T-helper 1 cell treated with Interleukin-12 subunit alpha and Interleukin-12 subunit beta and Interleukin-4 antibody, amounts not matched to agents 30 μg/mL and 1 μg/mL, for 36 hours (primary cell): Measurements from ENCODE around the gene SPEF2.

Source experiments
- H3K27ac Mint-ChIP-seq: one replicate; pipeline ENCODE4 v1.8.0; 2021; ENCODE audit warnings: mild to moderate bottlenecking, mixed read lengths
- H3K27me3 Mint-ChIP-seq: one replicate; pipeline ENCODE4 v1.8.0; 2021; ENCODE audit warnings: low read depth, mixed read lengths
- H3K36me3 Mint-ChIP-seq: one replicate; pipeline ENCODE4 v1.8.0; 2021; ENCODE audit warnings: low read depth, mixed read lengths
- H3K4me1 Mint-ChIP-seq: one replicate; pipeline ENCODE4 v1.8.0; 2021; ENCODE audit warnings: low read depth, mixed read lengths
- H3K4me3 Mint-ChIP-seq: one replicate; pipeline ENCODE4 v1.8.0; 2021; ENCODE audit warnings: mild to moderate bottlenecking, moderate library complexity, mixed read lengths
- H3K9me3 Mint-ChIP-seq: one replicate; pipeline ENCODE4 v1.8.0; 2021; ENCODE audit warnings: mixed read lengths

SPEF2 gene

GRCh38 chr5:35634326-35634725, 16.7 kb downstream of the SPEF2 start:
- Mint-ChIP-seq H3K9me3 (peaks cover 32% of the 10 kb centered on the region), H3K27me3 (no peaks in the 10 kb centered on the region), H3K4me3 (no peak overlapping the region), H3K27ac (no peak overlapping the region), H3K4me1 (no peaks in the 10 kb centered on the region), H3K36me3 (peaks cover 37% of the 10 kb centered on the region)

- Mint-ChIP-seq H3K27me3 (no peaks in the 10 kb centered on the region), H3K9me3 (peaks cover 7% of the 10 kb centered on the region), H3K4me3 (no peak overlapping the region), H3K4me1 (no peaks in the 10 kb centered on the region), H3K27ac (no peak overlapping the region), H3K36me3 (peaks cover 19% of the 10 kb centered on the region)
These were observed 23.0 kb downstream of the SPEF2 start for GRCh38 chr5:35640623-35641022.

DNA sequence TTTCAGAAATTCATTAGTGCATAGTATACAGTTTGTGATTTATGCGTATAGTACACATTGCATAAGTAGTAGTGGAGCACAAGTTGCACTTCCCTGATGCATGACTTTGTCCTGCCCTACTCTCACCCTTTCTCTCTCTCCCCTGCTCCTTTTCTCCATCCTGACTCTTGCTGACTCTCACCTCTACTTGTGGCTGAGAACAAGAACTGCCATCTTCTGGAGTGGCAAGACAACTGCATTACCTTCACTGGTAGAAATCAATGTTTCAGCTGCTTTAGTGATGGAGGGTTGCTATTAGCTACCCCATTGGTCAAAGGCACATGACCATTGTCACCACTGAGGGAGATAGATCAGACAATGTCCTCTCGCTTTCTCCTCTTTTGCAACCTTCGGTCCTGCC, 26.9 kb downstream of the SPEF2 start:
- no peak overlapping the region for H3K4me3 Mint-ChIP-seq
- H3K4me1 Mint-ChIP-seq: no peaks in the 10 kb centered on the region
- no peak overlapping the region for H3K27ac Mint-ChIP-seq
- H3K27me3 Mint-ChIP-seq: no peaks in the 10 kb centered on the region
- H3K36me3 Mint-ChIP-seq: peaks cover 12% of the 10 kb centered on the region
- no peaks in the 10 kb centered on the region for H3K9me3 Mint-ChIP-seq

DNA sequence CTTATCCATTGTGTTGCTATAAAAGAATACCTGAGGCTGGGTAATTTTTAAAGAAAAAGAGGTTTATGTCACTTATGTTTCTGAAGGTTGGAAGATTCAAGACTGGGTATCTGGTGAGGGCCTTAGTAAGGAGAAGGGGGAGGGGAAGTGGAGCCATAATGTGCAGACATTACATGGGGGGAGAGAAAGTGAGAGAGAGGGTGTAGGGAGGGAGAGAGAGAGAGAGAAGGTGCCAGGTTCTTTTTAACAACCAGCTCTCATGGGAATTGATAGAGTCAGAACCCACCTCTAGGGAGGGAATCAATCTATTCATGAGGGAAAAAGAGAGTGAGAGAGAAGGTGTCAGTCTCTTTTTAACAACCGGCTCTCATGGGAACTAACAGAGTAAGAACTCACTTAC, 29.5 kb downstream of the SPEF2 start:
- H3K27ac Mint-ChIP-seq: no peak overlapping the region

DNA sequence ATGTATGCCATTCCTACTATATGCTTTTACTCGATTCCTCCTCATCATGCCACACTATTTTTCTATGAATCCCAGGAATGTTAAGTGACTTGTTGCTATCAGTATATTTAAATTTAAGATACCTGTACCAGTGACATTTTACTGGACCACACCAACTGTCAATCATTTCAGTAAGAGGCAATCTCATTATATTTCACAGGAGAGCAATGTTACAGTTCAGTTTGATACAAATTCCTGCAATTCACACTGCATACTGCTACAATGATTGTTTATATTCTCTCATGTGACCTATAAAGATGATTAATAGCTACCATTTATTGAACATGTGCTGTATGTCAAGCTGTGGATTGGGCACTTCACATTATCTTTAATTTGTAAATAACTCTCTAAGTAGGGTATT, 30.0 kb downstream of the SPEF2 start:
- no peaks in the 10 kb centered on the region for H3K27me3 Mint-ChIP-seq
- H3K4me3 Mint-ChIP-seq: no peak overlapping the region
- peaks cover 5% of the 10 kb centered on the region for H3K36me3 Mint-ChIP-seq
- peaks cover 2% of the 10 kb centered on the region for H3K4me1 Mint-ChIP-seq
- no peaks in the 10 kb centered on the region for H3K9me3 Mint-ChIP-seq
- no peak overlapping the region for H3K27ac Mint-ChIP-seq

More for the DNA sequence above, 29.5 kb downstream of the SPEF2 start:
- H3K4me1 Mint-ChIP-seq: peaks cover 2% of the 10 kb centered on the region
- H3K4me3 Mint-ChIP-seq: no peak overlapping the region
- no peaks in the 10 kb centered on the region for H3K9me3 Mint-ChIP-seq
- no peaks in the 10 kb centered on the region for H3K27me3 Mint-ChIP-seq
- peaks cover 7% of the 10 kb centered on the region for H3K36me3 Mint-ChIP-seq

GRCh38 chr5:35651002-35651756, 33.5 kb downstream of the SPEF2 start:
- no peak overlapping the region for H3K27ac Mint-ChIP-seq
- peaks cover 7% of the 10 kb centered on the region for H3K36me3 Mint-ChIP-seq

DNA sequence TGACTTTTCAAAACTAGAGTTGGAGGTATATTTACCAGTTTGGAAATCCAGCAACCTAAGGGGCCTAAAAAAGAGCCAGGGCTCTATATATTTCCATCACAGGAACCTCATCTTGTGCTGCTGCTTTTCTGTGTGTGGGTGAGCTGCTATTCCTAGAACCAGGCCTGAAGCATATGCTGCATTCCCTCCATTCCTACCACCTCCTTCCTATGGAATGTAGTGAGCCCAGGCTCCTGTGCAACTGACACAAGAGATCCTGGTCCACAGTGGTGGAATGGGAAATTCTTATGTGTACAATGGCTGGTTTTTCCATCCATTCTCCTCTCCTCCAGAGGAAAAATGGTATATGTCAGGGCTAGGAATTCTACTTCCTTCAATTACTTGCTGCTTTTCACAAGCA, 39.1 kb downstream of the SPEF2 start:
- peaks cover 9% of the 10 kb centered on the region for H3K36me3 Mint-ChIP-seq
- H3K27me3 Mint-ChIP-seq: no peaks in the 10 kb centered on the region
- H3K9me3 Mint-ChIP-seq: peaks cover under 1% of the 10 kb centered on the region
- peaks cover 7% of the 10 kb centered on the region for H3K4me1 Mint-ChIP-seq
- no peak overlapping the region for H3K4me3 Mint-ChIP-seq
- no peak overlapping the region for H3K27ac Mint-ChIP-seq

More at GRCh38 chr5:35651002-35651756, 33.5 kb downstream of the SPEF2 start:
- no peaks in the 10 kb centered on the region for H3K27me3 Mint-ChIP-seq
- no peaks in the 10 kb centered on the region for H3K9me3 Mint-ChIP-seq
- peaks cover 2% of the 10 kb centered on the region for H3K4me1 Mint-ChIP-seq
- no peak overlapping the region for H3K4me3 Mint-ChIP-seq

DNA sequence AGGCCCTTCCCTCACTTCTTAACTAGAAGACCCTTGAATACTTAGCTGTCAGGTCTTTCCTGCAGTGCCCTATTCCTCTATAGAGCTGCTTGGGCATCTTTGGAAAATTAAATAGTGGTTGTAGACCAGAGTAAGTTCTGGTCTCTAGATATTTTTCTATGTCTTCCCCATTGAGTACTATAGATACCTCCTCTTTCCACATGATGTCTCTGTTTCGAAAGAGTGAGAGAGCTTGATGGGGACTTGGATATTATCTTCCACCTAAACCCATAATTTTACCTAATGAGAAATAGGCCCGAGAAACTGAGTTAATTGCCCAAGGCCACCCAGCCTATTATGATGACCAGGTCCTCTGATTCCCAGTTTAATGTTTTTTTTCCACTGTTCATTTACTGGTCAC, 40.2 kb downstream of the SPEF2 start:
- no peak overlapping the region for H3K27ac Mint-ChIP-seq
- H3K36me3 Mint-ChIP-seq: peaks cover 18% of the 10 kb centered on the region
- H3K4me3 Mint-ChIP-seq: no peak overlapping the region
- H3K4me1 Mint-ChIP-seq: peaks cover 7% of the 10 kb centered on the region
- no peaks in the 10 kb centered on the region for H3K27me3 Mint-ChIP-seq
- H3K9me3 Mint-ChIP-seq: peaks cover 10% of the 10 kb centered on the region

GRCh38 chr5:35659556-35659955, 41.9 kb downstream of the SPEF2 start:
- no peak overlapping the region for H3K27ac Mint-ChIP-seq
- H3K4me1 Mint-ChIP-seq: peaks cover 8% of the 10 kb centered on the region
- H3K27me3 Mint-ChIP-seq: no peaks in the 10 kb centered on the region
- H3K4me3 Mint-ChIP-seq: no peak overlapping the region
- H3K9me3 Mint-ChIP-seq: peaks cover 10% of the 10 kb centered on the region
- peaks cover 20% of the 10 kb centered on the region for H3K36me3 Mint-ChIP-seq

DNA sequence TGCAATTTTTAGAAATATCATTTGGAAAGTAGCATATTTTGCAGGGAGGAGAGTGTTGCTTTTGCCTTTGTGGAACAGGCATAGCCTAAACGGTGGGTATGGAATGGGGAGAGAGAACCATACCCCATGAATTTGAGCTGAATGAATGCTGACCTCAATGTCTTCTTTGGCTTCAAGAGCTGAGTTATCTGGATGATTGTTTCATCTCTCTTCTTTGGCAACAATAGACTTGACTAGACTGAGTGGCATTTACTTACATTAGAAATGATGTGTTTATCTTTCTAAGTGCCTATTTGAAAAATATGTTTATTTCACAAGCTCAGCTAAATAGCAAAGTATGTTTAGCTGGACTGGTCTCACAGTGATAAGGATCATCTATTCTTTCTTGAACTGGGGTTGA, 42.8 kb downstream of the SPEF2 start:
- Mint-ChIP-seq H3K4me3 (no peak overlapping the region), H3K36me3 (peaks cover 20% of the 10 kb centered on the region), H3K9me3 (peaks cover 13% of the 10 kb centered on the region), H3K27me3 (no peaks in the 10 kb centered on the region), H3K27ac (no peak overlapping the region), H3K4me1 (peaks cover 12% of the 10 kb centered on the region)

DNA sequence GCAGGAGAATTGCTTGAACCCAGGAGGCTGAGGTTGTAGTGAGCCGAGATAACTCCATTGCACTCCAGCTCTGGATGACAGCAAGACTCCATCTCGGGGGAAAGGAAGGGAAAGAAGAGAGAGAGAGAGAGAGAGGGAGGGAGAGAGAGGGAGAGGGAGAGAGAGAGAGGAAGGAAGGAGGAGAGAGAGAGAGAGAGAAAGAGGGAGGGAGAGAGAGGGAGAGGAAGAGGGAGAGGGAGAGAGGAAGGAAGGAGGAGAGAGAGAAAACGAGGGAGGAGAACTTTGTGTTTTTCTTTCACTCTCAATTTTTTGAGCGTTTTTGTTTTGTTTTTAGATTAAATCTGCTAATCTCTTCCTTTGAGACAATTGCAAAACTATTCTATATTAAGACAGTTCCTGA, 46.9 kb downstream of the SPEF2 start:
- H3K27ac Mint-ChIP-seq: no peak overlapping the region
- peaks cover 13% of the 10 kb centered on the region for H3K9me3 Mint-ChIP-seq
- no peaks in the 10 kb centered on the region for H3K27me3 Mint-ChIP-seq
- peaks cover 25% of the 10 kb centered on the region for H3K36me3 Mint-ChIP-seq
- H3K4me3 Mint-ChIP-seq: no peak overlapping the region
- peaks cover 17% of the 10 kb centered on the region for H3K4me1 Mint-ChIP-seq

DNA sequence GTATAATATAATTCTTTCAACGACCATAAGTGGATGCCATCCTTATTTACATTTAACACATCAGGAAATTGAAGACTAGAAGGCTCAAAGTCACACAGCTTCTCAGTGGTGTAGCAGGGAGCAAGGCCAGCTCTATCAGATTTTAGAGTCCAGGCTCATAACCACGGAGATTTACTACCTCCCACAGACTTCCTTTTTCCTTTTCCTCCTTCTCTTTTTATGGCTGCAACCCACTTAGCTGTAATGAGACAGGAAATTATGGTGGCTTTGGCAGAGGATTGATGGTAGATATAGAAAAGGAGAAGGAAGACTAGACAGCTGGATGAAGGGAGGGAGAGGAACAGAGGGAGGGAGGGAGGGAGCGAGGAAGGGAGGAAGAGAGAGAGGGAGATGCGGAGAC, 47.4 kb downstream of the SPEF2 start:
- Mint-ChIP-seq H3K4me3 (no peak overlapping the region), H3K27me3 (no peaks in the 10 kb centered on the region), H3K9me3 (peaks cover 13% of the 10 kb centered on the region), H3K36me3 (peaks cover 25% of the 10 kb centered on the region), H3K27ac (no peak overlapping the region), H3K4me1 (peaks cover 20% of the 10 kb centered on the region)

- H3K4me3 Mint-ChIP-seq: no peak overlapping the region
- no peaks in the 10 kb centered on the region for H3K27me3 Mint-ChIP-seq
- peaks cover 3% of the 10 kb centered on the region for H3K9me3 Mint-ChIP-seq
- H3K36me3 Mint-ChIP-seq: peaks cover 12% of the 10 kb centered on the region
- peaks cover 45% of the 10 kb centered on the region for H3K4me1 Mint-ChIP-seq
- H3K27ac Mint-ChIP-seq: no peak overlapping the region
These were observed 50.7 kb downstream of the SPEF2 start for GRCh38 chr5:35668319-35668718.

GRCh38 chr5:35668794-35669193, 51.1 kb downstream of the SPEF2 start:
- Mint-ChIP-seq H3K4me3 (no peak overlapping the region), H3K9me3 (peaks cover 3% of the 10 kb centered on the region), H3K27ac (no peak overlapping the region), H3K27me3 (no peaks in the 10 kb centered on the region), H3K36me3 (peaks cover 11% of the 10 kb centered on the region), H3K4me1 (peaks cover 50% of the 10 kb centered on the region)

DNA sequence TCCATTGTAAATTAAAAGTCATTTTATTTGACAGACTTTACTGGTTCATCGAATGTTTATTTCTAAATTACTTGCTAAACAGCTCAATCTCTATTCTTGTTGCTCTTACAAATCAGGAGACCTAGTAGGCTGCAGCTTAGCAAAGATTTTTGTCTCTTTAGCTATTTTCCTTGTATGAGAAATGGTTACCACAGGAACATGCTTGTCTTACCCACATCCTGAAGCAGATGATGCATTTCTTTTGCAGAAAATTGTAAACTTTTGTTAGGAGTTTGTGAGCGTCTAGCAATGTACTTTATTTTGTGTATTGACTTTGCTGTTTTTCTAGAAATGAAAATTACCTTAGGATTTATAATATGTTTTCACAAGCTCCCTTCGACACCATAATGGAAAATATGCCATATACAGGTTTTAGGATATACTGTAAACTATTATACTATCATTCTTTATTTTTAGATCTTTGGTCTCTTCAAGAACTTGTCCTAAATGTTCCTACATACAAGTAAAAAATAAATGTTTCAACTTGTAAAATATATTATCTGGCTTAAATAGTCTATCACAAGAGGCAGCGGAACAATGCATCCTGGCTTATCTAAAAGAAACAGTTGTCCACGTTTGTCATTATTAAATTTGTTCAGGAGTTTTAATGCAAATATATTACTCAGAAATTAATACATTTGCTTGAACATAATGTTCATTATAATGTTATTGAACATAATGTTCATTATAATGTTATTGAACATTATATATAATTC, 54.1 kb downstream of the SPEF2 start:
- peaks cover 9% of the 10 kb centered on the region for H3K36me3 Mint-ChIP-seq
- H3K27me3 Mint-ChIP-seq: no peaks in the 10 kb centered on the region
- H3K4me3 Mint-ChIP-seq: peak overlapping the region; percentile 48
- peak overlapping the region; percentile 68 for H3K27ac Mint-ChIP-seq
- peaks cover 51% of the 10 kb centered on the region for H3K4me1 Mint-ChIP-seq
- no peaks in the 10 kb centered on the region for H3K9me3 Mint-ChIP-seq
